Astrocyte of the spinal cord (primary cell): ENCODE measurements around the gene CAP2.
"Not testable (repeated sequence)": the region's sequence is repeated elsewhere in the genome, so short reads cannot be mapped to it uniquely, and the experiment has no call there.

Source experiments
- DNase-seq: peaks from one replicate; pipeline ENCODE4 v3.0.0; 2011; ENCODE audit warnings: low read depth, low spot score
- H3K4me3 ChIP-seq: 2 replicates; pipeline ENCODE4 v1.5.1; 2011; ENCODE audit warnings: low read depth, mild to moderate bottlenecking, low read length, moderate library complexity
- CTCF ChIP-seq: IDR thresholded peaks from 2 replicates; pipeline ENCODE4 v1.5.1; 2012; ENCODE audit warnings: low read depth, mild to moderate bottlenecking, low read length, inconsistent platforms
- in situ Hi-C: cut with HindIII; loops from 2 replicates; pipeline ENCODE4 v1.10.0; 2017; ENCODE audit warnings: low sequenced_read_pairs

CAP2 gene

GRCh38 chr6:17527076-17527475 lies 133.7 kb downstream of the CAP2 start:
- no peak for DNase-seq
- in situ Hi-C loops: no loop called here
- TF ChIP-seq CTCF: no peak
- no peak overlapping the region for H3K4me3 ChIP-seq

- no peak for DNase-seq
- in situ Hi-C loops: no loop called here
- H3K4me3 ChIP-seq: no peak overlapping the region
- TF ChIP-seq CTCF: no peak
These were observed 137.0 kb downstream of the CAP2 start for GRCh38 chr6:17530321-17530835.

- DNase-seq: no peak
- no peak overlapping the region for H3K4me3 ChIP-seq
- in situ Hi-C loops: no loop called here
- no peak for TF ChIP-seq CTCF
These were observed 143.2 kb downstream of the CAP2 start for GRCh38 chr6:17536586-17536985.

GRCh38 chr6:17542243-17542642 lies 148.8 kb downstream of the CAP2 start:
- DNase-seq: no peak
- in situ Hi-C loops: no loop called here
- TF ChIP-seq CTCF: no peak
- H3K4me3 ChIP-seq: no peak overlapping the region

- in situ Hi-C loops: not testable (repeated sequence)
These were observed 152.3 kb downstream of the CAP2 start for GRCh38 chr6:17545681-17546080.

GRCh38 chr6:17551383-17551958 lies 158.1 kb downstream of the CAP2 start:
- no peak for DNase-seq
- H3K4me3 ChIP-seq: no peak overlapping the region
- no peak for TF ChIP-seq CTCF
- in situ Hi-C loops: no loop called here

More at GRCh38 chr6:17545681-17546080, 152.3 kb downstream of the CAP2 start:
- not testable (repeated sequence) for DNase-seq, H3K4me3 ChIP-seq

- in situ Hi-C loops: no loop called here
- no peak overlapping the region for H3K4me3 ChIP-seq
- no peak for DNase-seq
- no peak for TF ChIP-seq CTCF
These were observed 159.5 kb downstream of the CAP2 start for GRCh38 chr6:17552861-17553260.
